HG03039 (cell line): ENCODE data around the gene NRTN.

Experiments
- ATAC-seq: cut with Tn5 transposase; IDR thresholded peaks from one replicate; pipeline ENCODE4 v1.9.1; 2021; ENCODE audit warnings: mild to moderate bottlenecking, moderate library complexity; ENCODE audit not compliant: unreplicated experiment

Gene NRTN

DNA sequence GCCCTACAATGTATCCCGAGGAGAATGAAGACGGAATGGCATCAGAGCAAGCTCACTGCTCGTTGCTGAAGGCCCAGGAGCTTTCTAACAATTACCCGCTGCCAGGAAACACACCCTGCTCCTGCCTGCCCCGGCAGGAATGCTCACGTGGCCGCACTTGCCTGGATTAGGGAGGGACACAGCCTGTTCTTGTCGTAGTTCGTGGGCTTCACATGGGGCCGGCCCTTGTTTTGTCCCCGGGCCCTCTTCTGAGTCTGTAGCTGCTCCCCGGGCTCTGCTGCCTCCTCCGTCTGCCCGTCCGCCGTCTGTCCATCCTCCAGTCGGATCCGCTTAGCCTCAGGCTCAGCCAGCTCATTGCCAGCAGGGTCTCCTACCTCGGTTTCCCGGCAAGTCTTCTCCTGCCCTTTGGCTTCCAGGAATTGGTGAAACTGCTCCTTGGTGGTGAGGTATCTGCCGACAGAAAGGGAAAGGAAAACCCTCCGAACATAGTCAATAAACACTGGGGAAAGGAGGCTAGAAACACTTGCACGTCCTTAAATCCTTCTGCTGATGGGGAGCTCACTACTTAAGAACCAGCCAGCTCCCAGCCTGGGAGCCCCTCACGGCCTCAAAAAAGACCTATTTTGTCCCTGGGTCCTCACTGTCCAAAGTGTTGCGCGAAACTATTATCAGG is 14.8 kb upstream of the NRTN start:
- no peak for ATAC-seq

DNA sequence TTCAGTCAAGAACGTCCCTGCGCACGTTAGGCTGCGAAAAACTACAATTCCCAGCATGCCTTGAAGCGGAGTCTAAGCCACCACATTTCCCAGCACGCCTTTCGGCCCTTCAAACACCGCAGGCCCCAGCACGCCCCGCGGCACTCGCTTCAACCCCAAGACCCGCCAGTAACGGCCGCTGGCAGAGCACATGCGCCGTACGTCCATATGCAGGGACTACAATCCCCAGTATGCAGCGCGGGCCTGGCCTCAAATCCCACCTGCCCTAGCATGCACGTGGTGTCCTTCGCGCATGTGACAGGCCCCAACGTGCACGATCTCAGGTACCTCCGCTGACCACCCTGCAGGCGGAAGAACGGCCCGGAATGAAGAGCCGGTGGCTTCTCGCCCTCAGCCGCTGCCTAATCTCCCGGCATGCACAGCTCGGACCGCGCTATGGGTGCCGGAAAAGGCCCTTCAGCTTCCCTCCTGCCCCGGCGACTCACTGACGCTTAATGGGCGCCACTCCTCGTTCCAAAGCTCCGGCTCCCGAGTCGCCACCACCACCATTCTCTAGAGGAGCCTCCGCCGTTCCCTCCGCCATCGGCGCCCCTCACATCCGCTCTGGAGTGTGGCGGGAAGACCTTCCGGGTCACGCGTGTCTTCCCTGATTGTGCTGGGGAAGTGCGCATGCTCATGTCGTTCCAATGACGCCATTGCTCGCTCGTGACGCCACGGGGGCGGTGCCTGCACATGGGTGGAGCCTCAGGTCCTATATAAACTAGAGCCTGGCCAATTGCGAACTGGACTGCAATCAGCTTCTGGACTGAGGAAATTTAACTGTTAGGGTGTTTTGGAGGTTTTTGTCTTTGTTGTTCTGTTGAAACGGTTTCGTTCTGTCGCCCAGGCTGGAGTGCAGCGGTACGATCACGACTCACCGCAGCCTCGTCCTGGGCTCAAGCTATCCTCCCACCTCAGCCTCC is 14.0 kb upstream of the NRTN start, which contains the start of gene DUS3L:
Gene DUS3L, minus strand, starts transcription at position 605 of the 962 bp plus-strand sequence. Its CDS starts 22 bp downstream, at position 583.
- ATAC-seq, result peak; percentile 79

DNA sequence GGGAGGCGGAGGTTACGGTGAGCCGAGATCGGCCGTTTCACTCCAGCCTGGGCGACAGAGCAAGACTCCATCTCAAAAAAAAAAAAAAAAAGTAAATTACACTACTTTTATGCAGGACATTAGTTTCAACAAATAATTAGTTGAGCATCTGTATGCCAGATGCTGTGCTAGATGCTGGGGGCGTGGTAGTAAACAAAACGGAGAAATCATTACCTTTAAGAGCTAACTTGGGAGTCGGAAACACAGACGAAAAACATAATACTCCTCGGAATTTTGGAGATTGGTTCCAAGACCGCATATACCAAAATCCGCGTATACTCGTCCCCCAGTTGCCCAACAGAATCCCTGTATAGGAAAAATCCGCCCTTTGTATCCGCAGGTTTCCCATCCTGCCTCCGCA is 12.6 kb upstream of the NRTN start:
- no peak for ATAC-seq

DNA sequence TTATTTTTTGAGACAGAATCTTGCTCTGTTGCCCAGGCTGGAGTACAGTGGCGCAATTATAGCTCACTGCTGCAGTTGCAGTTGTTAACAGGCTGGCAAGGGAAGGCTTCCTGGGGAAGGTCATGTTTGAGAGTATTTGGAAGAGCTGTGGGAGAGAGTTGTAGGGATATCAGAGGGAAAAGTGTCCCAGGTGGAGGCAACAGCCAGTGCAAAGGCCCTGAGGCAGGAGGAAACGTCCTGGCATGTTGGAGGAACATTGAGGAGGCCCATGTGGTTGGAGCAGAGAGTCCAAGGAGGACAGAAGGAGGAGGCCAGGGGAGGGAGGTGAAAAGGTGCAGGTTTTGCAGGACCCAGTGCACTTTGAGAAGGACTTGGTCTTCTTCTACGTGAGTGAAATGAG is 11.7 kb upstream of the NRTN start:
- ATAC-seq, result no peak

DNA sequence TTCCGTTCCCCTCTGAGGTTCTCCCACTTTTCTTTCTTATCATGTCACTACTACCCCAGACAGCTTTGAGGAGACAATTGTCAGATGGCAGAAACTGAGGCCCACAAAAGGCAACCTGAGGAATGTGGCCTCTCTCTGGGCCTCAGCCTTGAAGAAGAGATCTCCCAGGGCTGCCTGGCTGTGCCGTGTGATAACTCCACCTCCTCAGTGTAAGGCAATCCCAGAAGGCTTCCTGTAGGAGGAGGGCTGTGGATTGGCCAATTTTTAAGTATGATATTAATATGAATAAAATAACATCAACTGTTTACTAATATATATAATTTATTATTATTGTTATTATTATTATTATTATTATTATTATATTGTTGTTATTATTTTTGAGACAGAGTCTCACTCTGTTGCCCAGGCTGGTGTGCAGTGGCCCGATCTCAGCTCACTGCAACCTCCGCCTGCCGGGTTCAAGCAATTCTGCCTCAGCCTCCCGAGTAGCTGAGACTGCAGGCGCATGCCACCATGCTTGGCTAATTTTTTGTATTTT is 9.4 kb upstream of the NRTN start:
- no peak for ATAC-seq

DNA sequence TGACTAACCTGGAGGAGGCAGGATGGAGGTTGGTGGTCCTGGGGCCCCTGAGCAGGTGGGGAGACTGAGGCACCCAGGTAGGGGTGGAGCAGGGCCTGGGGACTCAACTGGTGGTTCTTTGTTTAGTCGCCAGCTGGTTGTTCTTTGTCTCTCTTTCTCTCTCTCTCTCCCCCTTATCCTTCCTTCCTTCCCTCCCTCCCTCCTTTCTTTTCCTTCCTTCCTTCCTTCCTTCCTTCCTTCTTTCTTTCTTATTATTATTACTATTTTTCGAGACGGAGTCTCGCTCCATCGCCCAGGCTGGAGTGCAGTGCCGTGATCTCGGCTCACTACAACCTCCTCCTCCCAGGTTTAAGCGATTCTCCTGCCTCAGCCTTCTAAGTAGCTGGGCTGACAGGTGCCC is 6.6 kb upstream of the NRTN start:
- no peak for ATAC-seq

DNA sequence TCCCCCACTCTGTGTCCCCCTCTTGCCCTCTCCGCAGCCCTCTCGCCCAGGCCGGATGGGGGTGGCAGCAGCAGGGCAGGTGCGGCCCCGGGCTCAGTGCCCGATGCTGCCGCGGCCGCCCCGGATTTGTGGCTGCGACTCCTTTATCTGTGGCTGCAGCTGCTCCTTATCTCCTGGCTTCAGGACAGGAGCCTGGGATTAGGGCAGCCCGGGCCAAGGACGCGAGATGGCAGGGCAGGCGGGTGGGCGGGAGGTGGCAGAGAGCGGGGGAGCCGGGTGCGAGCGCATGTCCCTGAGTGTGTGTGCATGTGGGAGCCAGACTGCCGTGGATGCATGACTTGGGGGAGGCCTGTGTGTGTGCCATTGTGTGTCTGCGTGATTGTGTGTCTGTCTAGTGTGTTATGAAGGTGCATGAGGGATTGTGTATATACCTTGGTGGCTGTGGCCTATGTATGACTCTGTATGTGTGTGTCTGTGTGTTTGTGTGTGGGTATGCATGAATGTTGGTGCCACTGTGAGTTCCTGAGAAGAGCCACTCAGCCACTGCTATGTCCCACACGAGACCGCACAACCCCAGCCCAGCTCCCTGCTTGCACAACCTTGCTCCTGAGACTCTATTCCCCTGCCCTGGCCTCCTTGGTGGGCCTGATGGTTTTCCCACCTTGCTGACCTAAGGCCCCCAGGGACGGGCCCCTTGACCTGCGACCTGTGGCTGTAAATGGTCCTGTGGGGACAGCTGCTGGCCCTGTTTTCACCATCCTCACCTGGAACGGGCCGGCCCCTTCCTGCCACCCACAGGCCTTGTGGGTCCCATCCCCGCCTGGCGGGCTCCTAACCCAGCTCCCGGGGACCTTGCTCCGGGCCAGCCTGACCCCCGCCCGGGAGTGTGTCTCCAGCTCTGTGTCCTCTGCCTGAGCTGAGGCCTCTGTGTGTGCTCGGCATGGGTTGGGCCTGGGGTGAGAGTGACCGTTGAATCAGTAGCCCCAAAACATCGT is 5.3 kb upstream of the NRTN start:
- no peak for ATAC-seq

DNA sequence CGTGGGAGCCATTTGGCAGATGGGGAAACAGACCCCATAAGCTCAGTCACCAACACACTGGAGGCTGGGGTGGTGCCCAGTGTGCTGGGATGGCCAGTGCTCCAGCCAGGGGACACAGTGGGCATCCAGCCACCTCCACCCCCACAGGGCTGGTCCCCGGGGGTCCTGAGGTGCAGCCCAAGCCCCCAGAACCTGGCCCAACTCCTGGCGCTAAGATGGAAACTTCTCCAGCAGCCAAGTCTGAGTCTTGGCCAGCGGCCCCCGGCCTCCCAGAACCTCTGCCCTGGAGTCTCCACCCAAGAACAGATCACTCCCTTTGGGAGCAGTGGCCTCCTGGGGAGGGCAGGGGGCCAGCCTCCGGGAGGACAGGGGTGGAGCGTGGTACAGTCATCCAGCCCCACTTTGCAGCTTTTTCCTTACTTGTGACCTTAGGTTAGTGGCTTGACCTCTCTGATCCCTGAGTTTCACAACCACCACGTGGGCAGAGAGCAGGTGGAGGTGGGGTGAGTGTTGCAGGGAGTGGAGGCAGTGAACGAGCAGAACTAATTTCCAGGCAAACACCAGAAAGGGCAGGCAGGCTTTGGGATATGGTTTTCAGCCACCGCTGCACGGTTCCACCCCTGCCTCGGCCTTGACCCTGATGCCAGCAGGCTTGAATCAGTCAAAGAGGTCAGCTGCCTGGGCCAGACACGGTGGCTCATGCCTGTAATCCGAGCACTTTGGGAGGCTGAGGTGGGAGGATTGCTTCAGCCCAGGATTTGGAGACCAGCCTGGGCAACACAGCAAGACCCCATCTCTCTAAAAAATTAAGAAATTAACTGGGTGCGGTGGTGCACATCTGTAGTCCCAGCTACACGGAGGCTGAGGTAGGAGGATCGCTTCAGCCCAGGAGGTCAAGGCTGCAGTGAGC is 4.3 kb upstream of the NRTN start:
- ATAC-seq, result no peak

DNA sequence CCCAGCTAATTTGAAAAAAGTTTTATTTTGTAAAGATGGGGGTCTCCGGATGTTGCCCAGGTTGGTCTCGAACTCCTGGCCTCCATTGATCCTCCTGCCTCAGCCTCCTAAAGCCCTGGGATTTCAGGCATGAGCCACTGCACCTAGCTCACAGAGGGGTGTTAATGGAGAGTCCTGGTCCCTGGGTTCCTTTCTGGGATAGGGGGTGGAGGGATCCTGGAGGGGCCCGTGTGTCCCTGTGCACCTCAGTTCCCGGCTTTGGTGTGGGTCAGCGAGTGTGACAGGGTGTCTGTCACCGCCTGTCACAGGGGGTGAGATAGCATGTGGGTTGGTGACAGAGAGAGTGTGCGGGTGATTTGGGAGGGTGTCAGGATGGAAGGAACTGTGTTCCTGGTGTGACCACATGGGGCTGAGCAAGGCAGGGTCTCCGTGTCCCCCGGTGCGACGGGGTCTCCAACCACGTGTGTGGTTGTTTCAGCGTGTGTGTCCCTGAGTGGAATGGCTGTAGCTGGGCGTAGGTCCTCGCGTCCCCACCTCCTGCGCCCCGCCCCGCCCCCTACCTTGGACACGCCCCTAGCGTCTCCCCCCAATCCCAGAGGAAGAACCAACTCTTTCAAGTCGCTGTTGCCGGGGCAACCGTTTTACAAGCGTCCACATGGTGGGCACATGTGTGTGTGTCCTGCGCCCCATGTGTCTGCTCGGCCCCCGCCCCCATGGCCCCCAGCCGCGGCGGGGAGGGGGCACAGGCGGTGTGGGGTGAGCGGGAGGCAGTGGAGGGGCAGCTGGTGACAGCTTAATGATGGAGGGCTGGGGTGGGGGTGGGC is 2.9 kb upstream of the NRTN start:
- no peak for ATAC-seq

DNA sequence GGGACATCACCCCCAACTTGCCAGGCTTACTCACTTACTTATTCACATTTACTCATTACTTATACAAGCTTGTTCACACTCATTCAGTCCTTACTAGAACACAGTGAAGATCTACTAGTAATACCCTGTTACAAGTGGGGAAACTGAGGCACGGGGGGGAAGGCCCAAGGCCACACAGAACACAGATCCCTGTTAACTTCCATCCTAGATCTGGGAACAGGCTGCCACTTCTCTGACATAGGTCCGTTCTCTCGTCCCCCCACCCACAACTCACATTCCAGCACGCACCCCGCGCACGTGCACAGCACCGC is 1.5 kb upstream of the NRTN start:
- ATAC-seq, result no peak

DNA sequence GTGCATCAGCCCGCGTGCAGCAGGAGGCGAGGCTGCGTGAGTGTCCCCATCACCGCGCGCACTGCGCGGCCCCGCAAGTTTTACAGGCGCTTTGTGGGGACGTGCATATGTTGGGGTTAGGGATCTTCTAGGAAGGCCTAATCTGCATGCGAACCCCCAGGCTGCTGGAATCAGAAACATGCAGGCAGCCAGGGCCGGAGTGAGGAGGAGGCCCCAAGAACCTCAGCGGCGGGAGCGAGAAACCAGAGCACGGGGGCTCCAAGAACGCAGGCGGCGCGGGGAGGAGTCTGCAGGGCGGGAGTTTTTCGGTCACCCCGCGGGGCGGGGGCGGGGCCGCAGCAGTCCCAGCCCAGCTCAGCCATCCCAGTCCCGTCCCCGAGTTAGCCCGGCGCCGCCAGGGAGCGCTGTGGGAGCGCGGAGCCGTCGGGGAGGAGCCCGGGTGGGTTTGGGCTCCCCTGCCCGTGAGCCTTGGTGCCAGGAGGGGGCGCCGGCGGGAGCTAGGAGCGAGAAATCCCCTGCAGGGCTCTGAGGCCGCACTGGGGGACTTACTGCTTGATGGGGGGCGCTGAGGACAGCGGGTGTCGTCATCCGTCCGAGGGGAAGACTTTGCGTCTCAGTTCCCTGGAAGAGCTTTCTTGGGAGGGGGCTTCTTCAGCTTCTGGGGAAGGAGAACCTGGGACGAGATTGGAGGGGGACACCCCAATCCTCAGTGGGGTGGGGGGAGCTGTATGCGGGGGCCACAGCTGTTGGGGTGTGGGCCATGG is 933 bp upstream of the NRTN start:
- no peak for ATAC-seq

DNA sequence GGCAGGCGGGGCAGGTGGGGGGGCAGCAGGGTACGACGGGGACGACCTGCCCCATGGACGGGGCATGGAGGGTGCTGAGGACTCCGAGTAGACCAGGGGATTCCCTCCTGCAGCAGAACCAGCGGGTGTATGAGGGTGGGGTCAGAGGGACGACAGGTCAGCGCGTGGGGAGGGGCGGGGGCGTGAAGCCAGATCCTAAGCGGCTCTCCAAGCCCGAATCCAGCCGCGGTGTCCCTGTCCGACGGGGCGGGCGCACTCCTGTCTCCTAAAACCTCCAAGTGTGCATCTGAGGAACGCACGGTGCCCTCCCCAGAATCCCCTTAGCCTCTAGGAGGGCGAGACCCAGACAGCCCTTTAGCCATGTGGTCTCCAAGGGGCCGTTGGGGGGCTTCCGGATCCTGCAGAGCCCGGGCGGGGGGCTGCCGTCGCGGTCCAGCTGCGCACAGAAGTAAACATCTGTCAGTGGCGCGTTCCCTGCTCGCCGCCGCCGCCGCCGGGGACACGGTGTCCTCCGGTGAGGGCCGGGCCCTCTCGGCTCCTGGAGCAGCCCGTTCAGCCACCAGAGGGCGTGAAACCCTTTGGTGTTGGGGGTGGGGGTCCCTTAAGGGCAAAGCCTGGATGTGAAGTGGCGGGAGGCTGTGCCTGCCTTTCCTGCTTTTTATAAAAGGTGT is 730 bp downstream of the NRTN start:
- no peak for ATAC-seq

DNA sequence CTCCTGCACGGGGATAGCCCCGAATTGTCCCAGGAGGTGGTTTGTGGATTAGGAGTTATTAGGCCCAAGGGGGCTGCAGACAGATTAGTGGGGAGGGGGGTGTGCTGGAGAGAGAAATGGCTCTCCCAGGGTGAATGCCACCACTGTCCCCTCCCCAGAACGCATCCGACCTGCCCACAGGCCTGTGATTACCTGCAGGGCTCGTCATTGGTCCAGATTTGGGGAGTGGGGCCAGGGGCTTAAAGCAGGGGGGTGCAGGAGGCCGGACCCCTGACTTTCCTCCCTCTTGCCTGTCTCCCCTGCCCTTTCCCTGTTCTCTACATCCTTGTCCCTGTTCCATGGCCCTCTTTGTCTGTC is 1.2 kb downstream of the NRTN start:
- no peak for ATAC-seq

DNA sequence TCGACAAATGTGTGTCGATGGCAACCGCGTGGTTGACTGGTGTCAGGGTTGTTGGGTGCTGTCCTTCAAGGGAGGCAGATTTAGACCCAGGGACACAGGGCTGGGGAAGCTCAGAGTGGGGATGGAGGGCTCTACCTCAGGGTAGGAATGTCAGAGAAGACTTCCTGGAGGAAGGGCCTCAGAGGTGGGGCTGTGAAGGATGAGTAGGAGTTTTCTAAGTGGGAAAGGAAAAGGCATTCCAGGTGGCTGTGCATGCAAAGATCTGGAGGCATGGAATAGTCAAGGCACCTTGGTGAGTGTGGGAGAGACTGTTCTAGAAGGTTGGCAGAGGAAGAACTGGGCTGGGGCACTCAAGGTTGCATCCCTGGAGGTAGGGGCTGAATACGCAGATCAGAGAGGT is 2.0 kb downstream of the NRTN start:
- ATAC-seq, result no peak

DNA sequence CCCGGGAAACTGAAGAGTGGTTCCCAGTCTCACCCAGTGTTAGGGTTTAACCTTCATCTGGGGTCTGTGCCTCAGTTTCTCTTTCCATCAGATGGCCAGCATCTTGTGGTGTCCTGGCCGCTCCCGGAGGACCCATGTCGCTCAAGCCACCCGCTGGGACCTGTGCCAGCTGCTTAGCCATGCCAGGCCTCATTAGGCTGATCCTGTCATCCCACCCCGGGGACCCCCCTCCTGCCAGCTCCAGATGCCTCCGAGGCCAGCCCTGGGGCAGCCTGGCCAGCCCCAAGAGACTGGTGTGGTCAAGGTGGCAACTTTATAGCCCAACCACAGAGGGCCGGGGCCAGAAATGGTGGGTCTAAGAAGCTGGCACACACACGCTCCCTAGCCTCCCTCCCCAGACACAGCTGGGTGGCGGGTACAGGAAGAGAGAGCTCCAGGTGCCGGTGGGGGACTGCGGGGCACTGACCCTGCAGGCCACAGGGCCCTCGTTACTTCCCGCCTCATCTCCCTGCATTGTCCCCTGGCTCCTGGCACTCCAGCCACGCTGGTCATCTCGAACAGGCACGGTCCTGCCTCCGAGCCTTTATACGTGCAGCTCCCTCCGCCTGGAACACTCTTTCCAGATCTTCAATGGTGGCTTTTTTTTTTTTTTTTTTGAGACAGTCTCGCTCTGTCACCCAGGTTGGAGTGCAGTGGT is 3.4 kb downstream of the NRTN start:
- no peak for ATAC-seq

DNA sequence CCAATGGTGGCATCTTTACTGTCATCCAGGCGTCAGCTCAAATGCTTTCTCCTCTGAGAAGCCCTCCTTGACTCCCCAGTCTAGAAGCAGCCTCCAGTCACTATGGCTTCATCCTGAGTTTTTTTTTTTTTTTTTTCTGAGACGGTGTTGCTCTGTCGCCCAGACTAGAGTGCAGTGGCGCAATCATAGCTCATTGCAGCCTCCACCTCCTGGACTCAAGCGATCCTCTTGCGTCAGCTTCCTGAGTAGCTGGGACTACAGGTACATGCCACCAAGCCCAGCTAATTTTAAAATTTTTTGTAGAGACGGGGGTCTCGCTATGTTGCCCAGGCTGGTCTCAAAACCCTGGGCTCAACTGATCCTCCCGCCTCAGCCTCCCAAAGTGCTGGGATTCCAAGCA is 4.2 kb downstream of the NRTN start:
- ATAC-seq, result no peak

DNA sequence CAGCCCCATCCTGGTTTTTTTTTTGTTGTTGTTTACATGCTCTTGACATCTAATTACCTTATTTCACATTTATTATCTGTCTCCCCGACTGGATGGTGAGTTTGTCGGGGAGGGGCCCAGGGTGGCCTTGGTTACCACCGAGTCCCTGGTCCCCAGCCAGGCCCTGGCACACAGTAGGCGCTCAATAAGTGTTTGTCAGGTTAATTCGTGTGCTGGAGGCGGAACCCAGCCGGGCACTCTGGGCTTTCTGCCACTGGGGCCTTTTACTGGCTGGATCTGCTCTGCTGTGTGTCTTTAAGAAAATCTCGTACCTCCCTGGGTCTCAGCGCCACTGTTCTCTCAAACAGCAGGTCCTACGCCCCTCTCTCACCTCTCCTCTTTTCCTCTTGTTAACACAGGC is 4.6 kb downstream of the NRTN start:
- no peak for ATAC-seq
